Mucosa of descending colon (tissue), 3 donors: Measurements from ENCODE around the gene RMND5B. TPM values are rescaled to one million over a fixed set of nuclear protein-coding genes. Genes with fewer than 3 reads are reported as not detected.
A peak's percentile ranks its signal among the peaks of the same experiment; 100 is the strongest.

Experiments
- ATAC-seq: fragments of 200-7000 bp; cut with Tn5 transposase; one replicate; pipeline ENCODE4 v1.9.1; 2020; ENCODE audit warnings: mild to moderate bottlenecking, moderate library complexity
- DNase-seq, 3 donors: peaks; one replicate each; pipeline ENCODE4 v3.0.0-alpha.2; 2020
- H3K36me3 ChIP-seq: fragments of 200-600 bp; one replicate; pipeline ENCODE4 v1.8.0; 2021; ENCODE audit warnings: low read depth, mild to moderate bottlenecking
- H3K4me1 ChIP-seq: fragments of 200-600 bp; one replicate; pipeline ENCODE4 v1.8.0; 2021; ENCODE audit warnings: low read depth, mild to moderate bottlenecking
- H3K4me3 ChIP-seq: fragments of 200-600 bp; one replicate; pipeline ENCODE4 v1.8.0; 2021; ENCODE audit warnings: mild to moderate bottlenecking
- H3K9me3 ChIP-seq: fragments of 200-600 bp; one replicate; pipeline ENCODE4 v1.8.0; 2021; ENCODE audit warnings: mild to moderate bottlenecking
- CTCF ChIP-seq: fragments of 200-600 bp; IDR thresholded peaks from one replicate; pipeline ENCODE4 v1.8.0; 2022; ENCODE audit warnings: antibody characterized with exemption, mild to moderate bottlenecking
- intact Hi-C, 2 donors: fragments of 100-400 bp; cut with DNase I in 1 of 2; cut with micrococcal nuclease in 1 of 2; formaldehyde crosslinking; loops; one replicate each; pipeline versions ENCODE4 v1.11.0 to v1.11.1; 2022; cut with DNase I, micrococcal nuclease
- total RNA-seq, 3 donors: library from RNA; stranded (reverse); fragmentation: NEBNext Ultra II Directional in 2 of 3; extraction: Animal tissue kit (Norgen Biotek cat#: 25700) in 2 of 3; gene quantifications; one replicate each; pipeline versions ENCODE4 v1.2.1 to v1.2.4, GENCODE V29; 2021 to 2023
- donor health status: DM: no; HTN: no; CAD: no; lungs with moderate emphysema.
- donor health status: DM: no; HTN: no; CAD: no.
- donor health status: DM: no; HTN: yes; CAD: no.

RMND5B gene
- total RNA-seq, 3 donors from 2014 or later = 34.9 to 54.2 (median 40.8) TPM

GRCh38 chr5:178114325-178115135, 16.3 kb upstream of the RMND5B start:
- Histone ChIP-seq H3K36me3 (no peaks in the 10 kb centered on the region), H3K9me3 (no peaks in the 10 kb centered on the region), H3K4me1 (peaks cover 29% of the 10 kb centered on the region), H3K4me3 (peak overlapping the region; percentile 6)
- no peak for TF ChIP-seq CTCF
- ATAC-seq (peak; percentile 63), DNase-seq (peak; percentile 60 to 71 (median 68))
- intact Hi-C loops = no loop called here

GRCh38 chr5:178115136-178115813, 15.5 kb upstream of the RMND5B start:
- Histone ChIP-seq H3K36me3 (no peaks in the 10 kb centered on the region), H3K4me3 (no peak overlapping the region)
- no peak for DNase-seq

GRCh38 chr5:178115814-178116142, 15.0 kb upstream of the RMND5B start:
- TF ChIP-seq CTCF = no peak
- Histone ChIP-seq H3K4me3 (no peak overlapping the region), H3K36me3 (no peaks in the 10 kb centered on the region), H3K9me3 (no peaks in the 10 kb centered on the region), H3K4me1 (peaks cover 30% of the 10 kb centered on the region)
- DNase-seq (no peak), ATAC-seq (no peak)
- intact Hi-C loops = no loop called here

More at GRCh38 chr5:178115136-178115813, 15.5 kb upstream of the RMND5B start:
- ATAC-seq = no peak
- no peak for TF ChIP-seq CTCF
- Histone ChIP-seq H3K4me1 (peaks cover 29% of the 10 kb centered on the region), H3K9me3 (no peaks in the 10 kb centered on the region)
- intact Hi-C loops = no loop called here

- DNase-seq (peak in 2 of 3 donors; percentile 24 to 82), ATAC-seq (peak; percentile 3)
- intact Hi-C loops = no loop called here
- Histone ChIP-seq H3K36me3 (no peaks in the 10 kb centered on the region), H3K4me1 (peaks cover 35% of the 10 kb centered on the region), H3K4me3 (no peak overlapping the region), H3K9me3 (no peaks in the 10 kb centered on the region)
- no peak for TF ChIP-seq CTCF
These were observed 14.5 kb upstream of the RMND5B start for GRCh38 chr5:178116143-178116885.

- ATAC-seq (no peak), DNase-seq (no peak)
- Histone ChIP-seq H3K9me3 (no peaks in the 10 kb centered on the region), H3K36me3 (no peaks in the 10 kb centered on the region), H3K4me1 (peaks cover 40% of the 10 kb centered on the region), H3K4me3 (no peak overlapping the region)
- intact Hi-C loops = no loop called here
- TF ChIP-seq CTCF = no peak
These were observed 12.7 kb upstream of the RMND5B start for GRCh38 chr5:178117923-178118701.
